K562 (cell line): ENCODE data around the gene RHAG. TPM values are rescaled to one million over a fixed set of nuclear protein-coding genes. Genes with fewer than 3 reads are reported as not detected.

Experiments
- AFF1 ChIP-seq, 2 experiments: fragments of 450-650 bp; IDR thresholded peaks; 2 replicates each; pipeline ENCODE4 v1.6.1; 2018; ENCODE audit warnings: mild to moderate bottlenecking in 2 of 2, low read depth in 1 of 2; ENCODE audit not compliant: partially characterized antibody in 2 of 2
- C11orf30 ChIP-seq: fragments of 450-650 bp; IDR thresholded peaks from 2 replicates; pipeline ENCODE4 v1.6.1; 2016; ENCODE audit warnings: low read depth, mild to moderate bottlenecking
- CBFA2T3 ChIP-seq: fragments of 450-650 bp; IDR thresholded peaks from 2 replicates; pipeline ENCODE4 v1.6.1; 2017
- CREB3L1 ChIP-seq: fragments of 450-650 bp; IDR thresholded peaks from 2 replicates; pipeline ENCODE4 v1.6.1; 2014; ENCODE audit warnings: low read depth, mild to moderate bottlenecking, moderate library complexity, borderline replicate concordance
- FOXJ3 ChIP-seq: sonication (generic); formaldehyde crosslinking; IDR thresholded peaks from 2 replicates; pipeline ENCODE4 v1.4.0; 2020; ENCODE audit warnings: mild to moderate bottlenecking, missing genetic modification reagents
- HIVEP1 ChIP-seq: fragments of 250-450 bp; sonication (Bioruptor Pico); IDR thresholded peaks from 2 replicates; pipeline ENCODE4 v1.4.0; 2020; ENCODE audit warnings: mild to moderate bottlenecking
- MEF2A ChIP-seq: IDR thresholded peaks from 2 replicates; pipeline ENCODE4 v1.6.1; 2011; ENCODE audit warnings: low read depth, mild to moderate bottlenecking, low read length, moderate library complexity; ENCODE audit not compliant: control insufficient read depth
- MLLT1 ChIP-seq, 2 experiments: fragments of 450-650 bp; IDR thresholded peaks; 2 replicates each; pipeline ENCODE4 v1.6.1; 2016
- NELFE ChIP-seq: IDR thresholded peaks from 2 replicates; pipeline ENCODE4 v1.6.1; 2011; ENCODE audit warnings: mild to moderate bottlenecking; ENCODE audit not compliant: insufficient read depth, insufficient read length
- NR2C1 ChIP-seq, 2 experiments: fragments of 450-650 bp; IDR thresholded peaks; 2 replicates each; pipeline ENCODE4 v1.6.1; 2017; ENCODE audit warnings: mild to moderate bottlenecking in 2 of 2, antibody characterized with exemption in 1 of 2, inconsistent platforms in 1 of 2, missing compliant biosample characterization in 1 of 2, missing genetic modification characterization in 1 of 2
- NR2F6 ChIP-seq: fragments of 450-650 bp; formaldehyde crosslinking; IDR thresholded peaks from 2 replicates; pipeline ENCODE4 v1.4.0; 2020; ENCODE audit warnings: mild to moderate bottlenecking
- PHB ChIP-seq: fragments of 250-450 bp; sonication (Bioruptor Pico); IDR thresholded peaks from 2 replicates; pipeline ENCODE4 v1.5.0; 2021
- POLR2A ChIP-seq: fragments of 450-650 bp; conservative IDR thresholded peaks from 2 replicates; pipeline ENCODE4 v1.6.1; 2016
- RBM15 ChIP-seq: fragments of 200-400 bp; formaldehyde crosslinking; IDR thresholded peaks from 2 replicates; pipeline ENCODE4 v1.6.1; 2018; ENCODE audit warnings: mild to moderate bottlenecking, low read length, moderate library complexity; ENCODE audit not compliant: insufficient read depth
- RNF2 ChIP-seq: sonication (generic); IDR thresholded peaks from 2 replicates; pipeline ENCODE4 v1.6.1; 2016
- ZBTB1 ChIP-seq: sonication (generic); formaldehyde crosslinking; IDR thresholded peaks from 2 replicates; pipeline ENCODE4 v1.8.1; 2023; ENCODE audit warnings: missing genetic modification reagents, low read depth, mild to moderate bottlenecking, borderline replicate concordance
- ZNF280A ChIP-seq: fragments of 450-650 bp; IDR thresholded peaks from 2 replicates; pipeline ENCODE4 v1.6.1; 2018; ENCODE audit warnings: mild to moderate bottlenecking, low read depth; ENCODE audit not compliant: partially characterized antibody
- ZNF3 ChIP-seq: fragments of 250-450 bp; sonication (Bioruptor Pico); IDR thresholded peaks from 2 replicates; pipeline ENCODE4 v1.5.0; 2021; ENCODE audit warnings: mild to moderate bottlenecking, moderate library complexity
- ZNF316 ChIP-seq: fragments of 450-650 bp; IDR thresholded peaks from 2 replicates; pipeline ENCODE4 v1.6.1; 2016
- ZNF551 ChIP-seq: fragments of 250-450 bp; sonication (Bioruptor Pico); IDR thresholded peaks from 2 replicates; pipeline ENCODE4 v1.5.0; 2021; ENCODE audit warnings: mild to moderate bottlenecking, moderate library complexity
- polyA plus RNA-seq, 8 experiments: library from polyadenylated mRNA; depleted of rRNA in 4 of 8; stranded (reverse) in 5 of 8; unstranded in 3 of 8; fragments of >200 nt; fragmentation: Nextera tagmentation in 2 of 8; fragmentation: Illumina TruSeq in 1 of 8; extraction: Ambion mirVana in 2 of 8; extraction: Trizol in 1 of 8; gene quantifications; 2 replicates each; pipeline versions ENCODE4 v1.2.1 to v1.2.3, GENCODE V29; 2011 to 2014; ENCODE audit warnings: inconsistent platforms in 1 of 8, missing spikeins in 1 of 8
- total RNA-seq, 7 experiments: library from RNA; depleted of rRNA in 6 of 7; stranded (reverse); fragments of >200 nt in 6 of 7; fragmentation: Illumina TruSeq in 2 of 7; extraction: Trizol in 2 of 7; gene quantifications; 2 replicates each; pipeline versions ENCODE4 v1.2.1 to v1.2.3, GENCODE V29; 2011 to 2021; ENCODE audit warnings: low replicate concordance in 1 of 7

RHAG gene
- total and polyA plus RNA-seq, 9 of the 15 experiments (the other 6 are each of a cell fraction or from before 2014, with no cell fraction given), result 290 to 1,202 (median 505) TPM

GRCh38 chr6:49646130-49646824 is 9.6 kb upstream of the RHAG start (continued):
- TF ChIP-seq AFF1 (IDR thresholded peaks at IDR 0.05; ENCODE audit: low read depth in 1 of 2, partially characterized antibody in 2 of 2) (peak; percentile 79 to 94), RNF2 (peak; percentile 98), NR2C1 (IDR thresholded peaks at IDR 0.05) (no peak), NR2C1 (tag; IDR thresholded peaks at IDR 0.05) (0 out of 2 replicates have a peak, but pooled peaks have one; percentile 22), CBFA2T3 (peak; percentile 99), ZNF3 (CRISPR knock-in tag) (0 out of 2 replicates have a peak, but pooled peaks have one; percentile 7), ZBTB1 (CRISPR knock-in tag) (no peak), MLLT1 (IDR thresholded peaks at IDR 0.05) (peak in 1 of 2 experiments; percentile 49; a peak in 1 of 4 replicates), PHB (CRISPR knock-in tag) (no peak), HIVEP1 (CRISPR knock-in tag) (no peak; the same call in 1 of the 2 replicates), C11orf30 (no peak), POLR2A (no peak; the same call in 1 of the 2 replicates), RBM15 (no peak), ZNF280A (no peak), CREB3L1 (peak; percentile 58; the same call in 1 of the 2 replicates), ZNF551 (CRISPR knock-in tag) (no peak), NELFE (no peak), ZNF316 (no peak), MEF2A (peak; percentile 73; the same call in 1 of the 2 replicates), FOXJ3 (CRISPR knock-in tag) (no peak), NR2F6 (CRISPR knock-in tag) (no peak)
